Activated CD8-positive, alpha-beta memory T cell treated with anti-CD3 and anti-CD28 coated beads for 24 hours (primary cell): ENCODE results near the gene SCARB1.
"Not testable (repeated sequence)": the region's sequence is repeated elsewhere in the genome, so short reads cannot be mapped to it uniquely, and the experiment has no call there.

Source experiments
- DNase-seq: peaks from one replicate; pipeline ENCODE4 v3.0.0-alpha.2; 2020

The SCARB1 gene

DNA sequence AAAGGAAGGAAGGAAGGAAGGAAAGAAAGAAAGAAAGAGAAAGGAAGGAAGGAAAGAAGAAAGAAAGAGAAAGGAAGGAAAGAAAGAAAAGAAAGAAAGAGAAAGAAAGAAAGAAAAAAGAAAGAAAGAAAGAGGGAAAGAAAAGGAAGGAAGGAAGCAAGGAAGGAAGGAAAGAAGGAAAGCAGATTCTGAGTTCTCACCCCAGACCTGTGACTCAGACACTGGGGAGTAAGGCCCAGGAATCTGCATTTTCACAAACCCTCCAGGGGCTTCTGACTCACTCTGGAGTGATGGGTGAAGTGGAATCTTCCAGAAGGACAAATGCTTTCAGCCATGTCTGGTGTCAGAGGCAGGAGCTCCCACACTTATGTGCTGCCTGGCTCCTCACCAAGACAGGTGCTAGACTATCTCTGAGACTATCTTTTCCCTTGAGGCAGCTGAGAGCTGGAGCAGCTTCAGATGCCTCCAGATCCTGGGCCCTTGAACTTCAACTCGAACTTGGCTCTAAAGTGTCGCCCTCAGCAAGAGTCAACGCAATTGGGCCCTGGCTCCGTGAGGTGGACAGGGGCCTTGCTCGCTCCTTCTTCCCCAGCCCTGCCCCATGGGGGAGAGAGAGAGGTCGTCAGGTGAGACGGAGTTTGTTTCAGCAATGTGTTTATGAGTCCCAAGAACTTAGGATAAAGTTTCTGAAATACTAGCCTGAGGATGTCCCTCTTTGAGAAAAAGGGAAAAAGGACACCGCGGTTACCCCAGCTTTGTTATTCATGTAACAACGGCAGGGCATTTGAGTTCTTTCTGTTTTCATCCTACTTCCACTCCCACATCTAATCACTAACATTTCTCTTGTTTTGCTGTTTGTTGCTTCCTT lies 19.8 kb upstream of the SCARB1 start:
- no peak for DNase-seq

DNA sequence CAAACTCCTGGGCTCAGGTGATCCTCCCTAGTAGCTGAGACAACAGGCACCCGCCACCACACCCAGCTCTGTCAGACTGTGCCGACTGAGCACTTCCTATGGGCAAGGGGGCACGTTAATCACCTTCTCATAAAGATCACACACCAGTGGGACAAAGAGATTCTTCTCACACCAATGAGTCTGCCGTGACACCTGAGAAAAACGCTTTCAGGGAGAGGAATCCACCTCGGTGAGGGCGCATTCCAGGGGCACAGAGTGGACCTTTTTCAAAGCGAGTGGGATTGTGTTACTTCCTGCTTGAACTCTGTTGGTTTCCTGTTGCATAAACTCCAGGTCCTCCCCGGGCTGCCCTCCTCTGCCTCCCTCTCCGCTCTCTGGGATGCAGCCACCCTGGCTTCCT lies 17.5 kb upstream of the SCARB1 start:
- no peak for DNase-seq

DNA sequence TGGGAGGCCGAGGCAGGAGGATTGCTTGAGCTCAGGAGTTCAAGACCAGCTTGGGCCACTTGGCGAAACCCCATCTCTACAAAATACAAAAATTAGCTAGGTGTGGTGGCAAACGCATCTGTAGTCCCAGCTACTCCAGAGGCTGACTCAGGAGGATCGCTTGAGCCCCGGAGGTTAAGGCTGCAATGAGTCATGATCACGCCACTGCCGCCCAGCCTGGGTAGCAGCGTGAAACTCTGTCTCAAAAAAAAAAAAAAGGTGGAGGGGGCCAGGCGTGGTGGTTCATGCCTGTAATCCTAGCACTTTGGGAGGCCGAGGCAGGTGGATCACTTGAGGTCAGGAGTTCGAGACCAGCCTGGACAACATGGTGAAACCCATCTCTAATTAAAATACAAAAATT lies 16.7 kb upstream of the SCARB1 start:
- DNase-seq = not testable (repeated sequence)

DNA sequence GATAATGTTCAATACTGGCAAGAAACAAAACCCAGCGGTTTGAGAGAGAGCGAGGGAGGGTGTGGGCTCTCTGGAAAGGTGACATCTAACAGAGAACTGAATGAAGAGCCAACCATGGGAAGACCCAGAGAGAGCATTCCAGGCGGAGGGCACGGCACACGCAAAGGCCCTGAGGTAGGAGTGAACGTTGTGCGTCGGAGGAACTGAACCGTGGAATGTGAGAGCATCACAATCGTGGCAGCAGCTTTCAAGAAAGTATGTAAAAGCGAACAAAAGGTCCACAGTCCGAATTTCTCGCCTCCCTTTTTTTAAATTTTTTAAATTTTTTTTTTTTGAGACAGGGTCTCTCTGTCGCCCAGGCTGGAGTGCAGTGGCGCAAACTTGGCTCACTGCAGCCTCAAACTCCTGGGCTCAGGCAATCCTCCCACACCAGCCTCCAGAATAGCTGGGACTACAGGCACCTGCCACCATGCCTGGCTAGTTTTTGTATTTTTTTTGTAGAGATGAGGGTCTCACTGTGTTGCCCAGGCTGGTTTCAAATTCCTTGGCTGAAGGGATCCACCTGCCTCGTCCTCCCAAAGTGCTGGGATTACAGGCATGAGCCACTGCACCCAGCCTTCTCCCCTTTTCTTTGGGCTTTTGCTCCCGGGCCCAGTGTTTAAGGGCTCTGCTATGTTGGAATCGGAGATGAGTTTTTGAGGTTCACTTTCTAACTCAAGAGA lies 15.3 kb upstream of the SCARB1 start:
- no peak for DNase-seq

DNA sequence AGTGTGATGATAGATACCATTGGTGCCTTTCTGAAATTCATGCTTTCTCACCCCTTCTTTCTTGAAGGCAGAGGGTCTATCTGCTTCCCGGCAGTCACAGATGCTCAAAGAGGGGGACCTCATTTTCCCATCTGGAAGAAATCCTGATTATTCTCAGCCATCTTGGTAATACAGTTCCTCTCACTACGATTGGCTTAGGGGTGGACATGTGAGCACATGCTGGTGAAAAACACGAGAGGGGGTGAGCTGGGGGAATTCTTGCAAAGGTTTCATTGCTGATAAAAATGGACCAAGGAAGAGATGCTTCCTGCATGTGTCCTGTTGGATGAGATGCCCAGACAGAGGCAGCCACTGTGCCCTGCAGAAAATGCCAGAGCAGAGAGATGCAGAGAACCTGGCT lies 13.8 kb upstream of the SCARB1 start:
- DNase-seq = no peak

DNA sequence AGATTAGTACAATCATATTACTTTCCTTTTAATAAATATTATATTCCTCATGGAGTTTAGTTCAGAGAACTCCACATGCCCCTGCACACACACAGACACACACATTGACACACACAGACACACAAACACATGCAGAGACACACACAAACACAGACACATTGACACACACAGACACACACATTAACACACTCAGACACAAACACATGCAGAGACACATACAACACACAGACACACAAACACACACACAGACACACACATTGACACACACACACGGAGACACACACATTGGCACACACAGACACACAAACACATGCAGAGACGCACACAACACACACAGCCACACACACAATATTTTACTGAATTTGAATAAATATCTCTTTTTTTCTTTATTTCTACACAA lies 12.5 kb upstream of the SCARB1 start:
- DNase-seq = no peak

DNA sequence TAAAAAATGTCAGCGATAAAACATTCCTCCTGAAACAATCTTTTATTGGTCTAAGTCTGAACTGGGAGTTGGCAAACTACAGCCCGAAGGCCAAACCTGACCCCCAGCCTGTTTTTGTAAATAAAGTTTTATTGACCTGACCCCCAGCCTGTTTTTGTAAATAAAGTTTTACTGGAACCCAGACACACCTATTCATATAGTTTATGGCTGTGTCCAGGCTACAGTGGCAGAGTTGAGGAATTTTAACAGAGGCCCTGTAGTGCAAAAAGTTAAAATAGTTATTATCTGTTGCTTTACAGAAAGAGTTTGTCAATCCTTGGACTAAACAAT lies 12.1 kb upstream of the SCARB1 start:
- no peak for DNase-seq

DNA sequence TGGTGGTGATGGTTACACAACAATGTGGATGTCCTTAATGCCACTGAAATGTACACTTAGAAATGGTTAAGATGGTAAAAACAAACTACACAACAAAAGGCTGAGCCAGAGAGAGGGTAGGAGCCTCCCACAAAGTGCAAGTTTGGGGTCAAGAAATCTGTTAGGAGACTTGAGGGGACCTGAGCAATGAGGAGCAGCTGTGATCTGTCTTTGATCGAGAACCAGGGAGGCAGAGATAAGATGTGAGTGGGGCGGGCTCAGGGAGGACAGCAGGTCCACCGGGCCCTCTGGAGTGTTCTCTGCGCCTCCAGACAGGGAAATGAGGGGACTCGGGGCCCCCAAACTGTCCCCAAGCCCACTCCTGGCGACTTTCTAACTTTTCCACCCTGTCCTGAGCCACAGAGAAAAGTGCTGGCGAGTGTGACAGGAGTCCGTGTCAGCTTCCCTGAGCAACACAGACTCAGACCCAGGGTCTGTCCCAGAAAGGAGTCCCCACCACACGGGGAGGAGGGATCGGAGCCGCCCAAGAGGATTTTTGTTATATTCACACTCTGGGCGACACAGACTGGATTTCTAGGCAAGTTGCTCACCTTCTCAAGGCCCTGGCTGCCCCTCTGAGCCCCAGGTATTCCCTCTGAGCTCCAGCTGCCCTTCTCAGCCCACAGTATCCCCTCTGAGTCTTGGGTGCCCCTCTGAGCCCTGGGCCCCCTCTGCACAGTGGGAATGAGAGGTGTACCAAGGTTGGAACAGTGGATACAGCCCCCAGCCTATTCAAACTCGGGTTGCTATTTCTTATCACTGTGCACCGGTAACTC lies 11.5 kb upstream of the SCARB1 start:
- no peak for DNase-seq

DNA sequence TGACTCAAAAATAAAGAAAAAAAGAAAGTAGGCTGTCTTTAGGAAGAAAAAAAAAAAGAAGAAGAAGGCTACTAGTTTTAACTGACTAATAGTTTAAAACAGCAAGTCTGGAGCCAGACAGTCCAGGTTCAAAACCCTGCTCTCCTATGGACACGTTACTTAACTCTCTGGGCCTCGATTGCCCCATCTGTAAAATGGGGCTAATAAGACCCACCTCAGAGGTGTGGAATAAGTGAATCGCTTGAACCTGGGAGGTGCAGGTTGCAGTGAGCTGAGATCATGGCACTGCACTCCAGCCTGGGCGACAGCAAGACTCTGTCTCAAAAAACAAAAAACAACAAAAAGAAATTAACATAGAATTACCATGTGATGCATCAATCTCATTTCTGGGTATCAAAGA lies 10.5 kb upstream of the SCARB1 start:
- DNase-seq = no peak

DNA sequence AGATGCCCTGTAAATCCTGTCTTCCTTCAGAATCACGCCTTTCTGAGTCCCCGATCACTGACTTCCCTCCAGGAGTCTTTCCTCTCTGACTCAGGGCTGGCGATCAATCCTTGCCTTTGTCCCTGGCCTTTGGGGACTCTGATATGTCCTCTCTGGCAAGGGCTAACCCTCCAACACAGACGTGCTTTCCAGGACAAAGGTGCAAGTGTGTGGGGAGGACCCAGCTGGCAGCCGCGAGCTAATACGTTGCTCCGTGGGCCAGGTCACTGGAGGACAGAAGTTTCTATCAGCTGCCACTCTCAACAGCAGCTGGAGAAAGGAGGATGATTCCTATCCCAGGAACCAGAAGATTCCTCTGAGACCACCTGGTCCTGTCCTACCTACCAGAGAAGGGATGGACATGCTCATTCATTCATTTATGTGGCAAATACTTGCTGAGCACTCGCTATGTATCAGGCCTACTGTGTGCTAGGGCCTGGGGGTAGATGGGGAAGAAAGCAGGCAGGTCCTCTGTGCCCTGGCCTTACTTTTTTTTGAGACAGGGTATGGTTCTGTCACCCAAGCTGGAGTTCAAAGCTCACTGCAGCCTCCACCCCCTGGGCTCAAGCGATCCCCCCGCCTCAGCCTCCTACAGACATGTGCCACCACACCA lies 8.5 kb upstream of the SCARB1 start:
- no peak for DNase-seq

DNA sequence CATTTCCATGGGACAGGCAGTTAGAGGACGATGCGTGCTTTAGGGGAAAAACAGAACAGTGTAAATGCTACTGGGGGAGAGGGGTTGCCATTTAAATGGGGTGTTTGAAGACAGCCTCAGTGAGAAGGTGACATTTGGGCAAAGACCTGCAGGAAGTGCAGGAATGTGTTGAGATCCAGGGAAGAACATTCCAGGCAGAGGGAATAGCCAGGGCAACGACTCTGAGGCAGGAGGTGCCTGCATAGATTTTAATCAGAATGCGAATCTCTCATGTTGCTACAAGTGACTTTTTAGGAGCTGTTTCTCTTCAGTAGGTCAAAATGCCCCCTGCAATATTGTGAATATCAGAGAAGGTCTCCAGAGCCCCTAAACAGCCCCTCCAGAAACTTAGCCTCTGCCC lies 7.6 kb upstream of the SCARB1 start:
- no peak for DNase-seq

DNA sequence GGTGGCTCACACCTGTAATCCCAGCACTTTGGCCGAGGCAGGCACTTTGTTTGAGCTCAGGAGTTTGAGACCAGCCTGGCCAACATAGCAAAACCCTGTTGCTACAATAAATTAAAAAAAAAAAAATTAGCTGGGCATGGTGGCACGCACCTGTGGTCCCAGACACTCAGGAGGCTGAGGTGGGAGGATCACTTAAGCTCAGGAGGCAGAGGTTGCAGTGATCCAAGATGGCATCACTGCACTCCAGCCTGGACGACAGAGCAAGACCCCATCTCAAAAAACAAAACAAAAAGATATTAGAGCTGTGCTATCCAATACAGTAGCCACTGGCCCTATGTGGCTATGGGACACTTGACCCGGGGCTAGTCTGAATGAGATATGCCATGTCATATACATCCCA lies 6.9 kb upstream of the SCARB1 start:
- DNase-seq = no peak

DNA sequence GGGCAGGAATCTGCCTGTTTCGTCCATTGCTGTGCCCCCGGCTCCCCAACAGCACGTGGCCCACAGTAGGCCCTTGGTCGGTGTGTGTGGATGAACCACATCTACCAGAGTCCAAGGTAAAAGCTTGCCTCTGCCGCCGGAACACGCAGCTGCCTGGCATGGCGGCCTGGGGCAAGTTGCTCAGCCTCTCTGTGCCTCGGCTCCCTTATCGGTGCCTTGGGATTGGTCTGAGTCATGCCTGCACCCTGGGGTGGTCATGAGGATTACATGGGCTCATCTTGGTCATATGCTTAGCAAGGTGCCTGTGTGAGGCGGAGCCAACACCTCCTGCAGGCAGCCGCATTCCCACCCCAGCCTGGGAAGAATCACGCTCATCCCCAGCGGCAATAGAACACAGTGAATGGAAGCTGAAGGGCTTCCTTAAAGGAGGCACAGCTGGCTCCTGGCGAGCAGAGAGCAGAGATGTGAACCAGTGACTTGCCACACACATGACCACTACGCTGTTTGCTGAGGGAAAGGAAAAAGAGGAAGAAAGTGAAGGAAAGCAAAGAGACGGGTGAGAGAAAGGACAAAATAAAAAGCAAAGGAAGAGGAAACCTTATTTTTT lies 5.5 kb upstream of the SCARB1 start:
- no peak for DNase-seq

DNA sequence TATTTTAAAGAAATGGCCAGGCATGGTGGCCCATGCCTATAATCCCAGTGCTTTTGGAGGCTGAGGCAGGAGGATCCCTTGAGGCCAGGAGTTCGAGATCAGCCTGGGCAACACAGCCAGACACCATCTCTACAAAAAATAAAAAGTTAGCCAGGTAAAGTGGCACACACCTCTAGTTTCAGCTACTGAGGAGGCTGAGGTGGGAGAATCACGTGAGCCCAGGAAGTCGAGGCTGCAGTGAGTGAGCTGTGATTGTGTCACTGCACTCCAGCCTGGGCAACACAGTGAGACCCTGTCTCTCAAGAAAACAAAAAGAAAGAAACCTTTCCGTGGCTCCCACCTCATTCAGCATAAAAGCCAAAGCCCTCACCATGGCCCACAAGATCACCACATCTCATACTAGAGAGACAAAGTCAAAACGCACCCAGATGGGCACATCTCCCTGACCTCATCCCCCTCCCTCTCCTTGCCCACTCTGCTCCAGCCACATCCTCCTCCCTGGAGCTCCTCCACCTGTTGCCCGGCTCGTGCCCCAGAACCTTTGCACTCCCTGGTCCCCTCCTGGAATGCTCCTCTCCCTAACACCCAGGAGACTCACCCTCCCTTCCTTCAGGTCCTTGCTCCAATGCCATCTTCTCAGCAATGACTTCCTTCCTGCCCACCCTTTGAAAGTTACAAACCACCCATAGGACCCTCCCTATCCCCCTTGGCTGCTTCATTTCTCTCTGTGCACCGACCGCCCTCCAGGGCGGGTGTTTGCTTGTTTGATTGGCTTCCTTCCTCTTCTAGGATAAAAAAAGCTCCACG lies 4.8 kb upstream of the SCARB1 start:
- no peak for DNase-seq

DNA sequence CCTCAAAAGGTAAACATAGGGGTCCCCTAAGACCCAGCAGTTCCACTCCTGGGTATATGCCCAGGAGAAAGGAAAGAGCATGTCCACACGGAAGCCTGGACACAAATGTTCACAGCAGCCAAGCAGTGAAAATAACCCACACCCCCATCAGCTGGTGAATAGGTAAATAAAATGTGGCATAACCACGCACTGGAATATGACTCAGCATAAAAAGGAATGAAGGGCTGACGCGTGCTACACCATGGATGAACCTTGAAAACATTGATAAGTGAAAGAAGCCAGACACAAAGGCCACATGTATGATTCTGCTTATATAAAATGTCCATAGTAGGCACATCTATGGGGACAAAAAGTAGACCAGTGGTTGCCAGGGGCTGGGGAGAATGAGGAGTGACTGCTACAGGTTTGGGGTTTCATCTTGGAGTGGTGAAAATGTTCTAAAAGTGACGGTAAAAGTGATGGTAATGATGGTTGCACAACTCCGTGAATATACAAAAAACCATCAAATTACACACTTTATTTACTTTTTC lies 3.8 kb upstream of the SCARB1 start:
- no peak for DNase-seq

DNA sequence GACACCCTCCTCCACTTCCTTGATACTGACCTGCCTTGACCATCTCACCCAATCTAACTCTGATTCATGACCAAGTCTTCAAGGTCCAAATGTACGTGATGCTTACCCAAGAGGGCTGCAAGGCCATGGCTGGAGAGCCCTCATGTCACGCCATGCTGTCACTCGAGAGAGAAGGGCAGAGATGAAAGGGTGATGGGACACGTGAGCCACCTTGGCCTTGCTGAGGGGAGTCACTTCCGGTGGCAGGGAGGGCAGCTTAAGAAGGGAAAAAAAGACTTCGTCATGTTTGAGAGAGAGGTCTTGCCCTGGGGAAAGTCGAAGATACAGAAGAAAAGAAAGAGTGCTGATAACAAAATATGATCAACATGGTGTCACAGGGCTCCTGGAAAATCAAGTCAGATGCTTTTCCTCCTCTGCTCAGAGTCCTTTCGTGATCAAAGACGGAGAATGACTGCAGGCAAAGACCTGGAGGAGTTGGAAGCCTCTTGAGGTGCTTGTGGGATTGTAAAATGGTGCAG lies 3.3 kb upstream of the SCARB1 start:
- no peak for DNase-seq

DNA sequence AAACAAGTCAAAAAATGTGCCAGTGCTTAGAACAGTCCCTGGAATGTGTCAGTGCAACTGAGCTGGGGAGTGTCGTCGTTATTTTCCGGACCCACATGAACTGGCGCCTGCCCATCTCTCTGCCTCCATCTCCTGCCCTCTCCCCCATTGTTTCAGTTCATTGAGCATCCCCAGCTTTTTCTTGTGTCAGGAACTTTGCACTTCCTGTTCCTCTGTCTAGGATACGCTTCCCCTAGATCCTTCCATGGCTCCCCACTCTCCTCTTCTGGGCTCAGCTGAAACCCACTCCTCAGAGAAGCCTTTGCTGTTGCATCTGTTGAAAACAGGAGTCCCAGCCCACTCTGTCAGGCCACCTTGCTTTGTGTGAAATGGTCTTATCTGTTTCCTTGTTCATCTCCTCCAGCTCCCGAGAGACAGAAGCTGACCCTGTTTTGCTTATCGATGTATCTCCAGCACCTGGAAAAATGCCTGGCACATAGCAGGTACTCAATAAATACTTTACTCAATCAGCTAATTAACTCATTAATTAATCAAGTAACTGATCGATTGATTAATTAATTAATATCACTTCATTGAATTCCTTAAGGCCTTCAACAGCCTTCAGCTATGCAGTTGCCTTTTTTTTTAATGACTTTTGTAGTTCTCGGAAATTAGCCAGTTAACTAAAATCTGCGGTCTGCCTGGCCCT lies 2.7 kb upstream of the SCARB1 start:
- no peak for DNase-seq

DNA sequence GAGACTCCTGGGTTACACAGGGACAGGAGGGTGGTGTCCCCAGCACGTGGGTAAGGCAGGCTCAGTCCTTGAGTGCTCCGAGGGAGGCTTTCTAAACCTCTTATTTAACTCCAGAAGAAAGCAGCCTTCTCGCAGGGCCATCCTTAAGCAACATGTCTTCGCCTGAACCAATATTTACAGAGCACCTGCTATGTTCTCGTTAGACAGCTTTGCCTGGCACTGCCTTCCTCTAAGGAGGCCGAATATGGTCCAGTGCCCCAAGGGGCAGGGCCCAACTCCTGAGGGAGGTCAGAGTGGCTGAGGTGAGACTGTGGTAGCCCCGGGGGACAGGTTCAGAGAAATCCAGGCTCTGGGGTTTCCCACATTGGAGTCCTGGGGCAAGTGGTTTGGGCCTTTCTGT lies 2.1 kb upstream of the SCARB1 start:
- no peak for DNase-seq

DNA sequence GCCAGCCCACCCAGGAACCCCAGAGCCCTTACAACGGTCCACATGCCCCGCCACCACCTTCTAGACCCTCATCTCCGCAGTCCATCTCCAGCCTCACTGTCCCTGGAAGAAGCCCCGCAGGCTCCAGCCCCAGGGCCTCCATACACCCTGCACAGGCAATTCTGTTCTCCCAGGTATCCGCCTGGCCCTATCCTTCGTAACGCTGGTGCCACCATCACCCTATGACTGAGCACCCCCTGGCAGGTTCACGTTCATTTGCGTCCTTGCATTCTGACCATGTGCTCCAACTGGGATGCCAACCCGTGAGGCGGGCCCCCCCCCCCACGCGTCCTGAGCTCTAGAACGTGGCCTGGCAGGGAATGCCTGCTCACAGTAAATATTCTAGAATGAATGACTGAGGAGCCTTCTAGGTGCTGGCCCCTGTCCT lies 675 bp upstream of the SCARB1 start:
- DNase-seq = no peak

DNA sequence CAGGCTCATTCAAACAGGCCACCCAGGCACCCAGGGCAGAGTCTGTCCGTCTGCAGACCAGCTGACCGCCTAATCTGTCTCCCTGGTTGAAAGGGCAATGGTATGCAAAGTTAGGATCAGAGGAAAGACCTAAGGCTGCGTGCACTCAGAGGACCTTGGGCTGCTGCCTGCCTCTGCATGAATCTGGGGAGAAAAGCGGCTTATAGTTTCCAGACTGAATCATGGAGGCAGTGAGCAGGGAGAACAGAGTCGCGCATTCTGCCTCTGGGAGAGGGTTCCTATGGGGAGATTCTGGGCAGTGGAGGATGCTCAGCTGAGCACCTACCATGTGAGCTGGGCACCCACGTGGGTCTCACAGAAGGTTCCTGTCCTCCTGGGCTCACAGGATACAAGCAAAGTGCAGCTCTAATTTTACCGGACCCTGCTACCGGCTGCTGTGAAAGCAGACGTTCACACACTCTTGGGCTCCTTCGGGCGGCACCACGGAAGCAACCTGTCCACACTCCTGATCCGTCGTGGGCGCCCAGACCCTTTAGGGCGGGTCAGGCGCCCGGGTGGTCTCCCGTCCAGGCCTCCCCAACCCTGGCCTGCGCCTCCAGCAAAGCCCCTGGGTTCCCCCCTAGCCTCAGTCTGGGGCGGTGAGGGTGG lies 772 bp downstream of the SCARB1 start:
- DNase-seq = peak; percentile 72
